Liver (tissue), 9 donors: Measurements from ENCODE around the gene PDK3. TPM values are rescaled to one million over a fixed set of nuclear protein-coding genes. Genes with fewer than 3 reads are reported as not detected.

ENCODE experiments used
- DNase-seq: peaks from one replicate; pipeline ENCODE4 v3.0.0-alpha.2; 2017; ENCODE audit warnings: low spot score
- H3K27ac ChIP-seq, 2 donors: one replicate each; pipeline ENCODE4 v1.7.0; 2013; ENCODE audit warnings: inconsistent platforms in 2 of 2, low read length in 2 of 2, control low read depth in 1 of 2, low read depth in 1 of 2, mild to moderate bottlenecking in 1 of 2
- H3K27me3 ChIP-seq, 4 donors: one replicate each; pipeline versions ENCODE4 v1.6.1 to v1.7.0; 2013; ENCODE audit warnings: low read length in 3 of 4, inconsistent platforms in 1 of 4, mild to moderate bottlenecking in 1 of 4, moderate library complexity in 1 of 4; ENCODE audit not compliant: control insufficient read depth in 4 of 4, insufficient read depth in 4 of 4
- H3K36me3 ChIP-seq, 4 donors: one replicate each; pipeline versions ENCODE4 v1.6.1 to v1.7.0; 2013; ENCODE audit warnings: low read length in 3 of 4, mild to moderate bottlenecking in 3 of 4, low read depth in 1 of 4, moderate library complexity in 1 of 4; ENCODE audit not compliant: control insufficient read depth in 4 of 4, insufficient read depth in 3 of 4
- H3K4me1 ChIP-seq, 4 donors: one replicate each; pipeline versions ENCODE4 v1.6.1 to v1.7.0; 2013; ENCODE audit warnings: low read length in 3 of 4, mild to moderate bottlenecking in 3 of 4, moderate library complexity in 1 of 4; ENCODE audit not compliant: control insufficient read depth in 4 of 4, insufficient read depth in 4 of 4
- H3K4me3 ChIP-seq, 3 donors: one replicate each; pipeline versions ENCODE4 v1.6.1 to v1.7.0; 2013; ENCODE audit warnings: low read length in 3 of 3, control low read depth in 1 of 3, low read depth in 1 of 3, mild to moderate bottlenecking in 1 of 3
- H3K9ac ChIP-seq, 2 donors: one replicate each; pipeline ENCODE4 v1.7.0; 2013; ENCODE audit warnings: low read length in 2 of 2, mild to moderate bottlenecking in 2 of 2, moderate library complexity in 2 of 2, control low read depth in 1 of 2, low read depth in 1 of 2
- H3K9me3 ChIP-seq, 4 donors: one replicate each; pipeline versions ENCODE4 v1.6.1 to v1.7.0; 2013; ENCODE audit warnings: low read length in 3 of 4; ENCODE audit not compliant: control insufficient read depth in 4 of 4
- ATF3 ChIP-seq: IDR thresholded peaks from 2 replicates; pipeline ENCODE4 v1.6.1; 2016; ENCODE audit warnings: antibody characterized with exemption
- CTCF ChIP-seq: fragments of 150-350 bp; IDR thresholded peaks from 2 replicates; pipeline ENCODE4 v1.5.1; 2017; ENCODE audit warnings: improper control_type of control experiment, low read depth, low read length; ENCODE audit not compliant: missing input control
- EGR1 ChIP-seq, 2 donors: IDR thresholded peaks; 2 replicates each; pipeline ENCODE4 v1.6.1; 2016 to 2018; ENCODE audit warnings: antibody characterized with exemption in 2 of 2, low read depth in 2 of 2
- FOXA1 ChIP-seq: IDR thresholded peaks from 2 replicates; pipeline ENCODE4 v1.6.1; 2016; ENCODE audit warnings: antibody characterized with exemption
- FOXA2 ChIP-seq: IDR thresholded peaks from 2 replicates; pipeline ENCODE4 v1.6.1; 2016; ENCODE audit warnings: antibody characterized with exemption
- GABPA ChIP-seq, 2 donors: IDR thresholded peaks in 1 of 2; conservative IDR thresholded peaks in 1 of 2; 2 replicates each; pipeline ENCODE4 v1.6.1; 2016; ENCODE audit warnings: antibody characterized with exemption in 2 of 2, mild to moderate bottlenecking in 1 of 2, moderate library complexity in 1 of 2
- HNF4A ChIP-seq, 2 donors: conservative IDR thresholded peaks; 2 replicates each; pipeline ENCODE4 v1.6.1; 2016; ENCODE audit warnings: antibody characterized with exemption in 2 of 2, mild to moderate bottlenecking in 2 of 2
- HNF4G ChIP-seq: IDR thresholded peaks from 2 replicates; pipeline ENCODE4 v1.6.1; 2016; ENCODE audit warnings: antibody characterized with exemption
- JUND ChIP-seq, 2 donors: IDR thresholded peaks; 2 replicates each; pipeline ENCODE4 v1.6.1; 2016; ENCODE audit warnings: antibody characterized with exemption in 2 of 2
- MAX ChIP-seq: IDR thresholded peaks from 2 replicates; pipeline ENCODE4 v1.6.1; 2016; ENCODE audit warnings: antibody characterized with exemption
- NR2F2 ChIP-seq: IDR thresholded peaks from 2 replicates; pipeline ENCODE4 v1.6.1; 2016; ENCODE audit warnings: antibody characterized with exemption
- REST ChIP-seq: IDR thresholded peaks from 2 replicates; pipeline ENCODE4 v1.6.1; 2016; ENCODE audit warnings: antibody characterized with exemption, mild to moderate bottlenecking
- RXRA ChIP-seq, 2 donors: IDR thresholded peaks; 2 replicates each; pipeline ENCODE4 v1.6.1; 2017 to 2018; ENCODE audit warnings: antibody characterized with exemption in 2 of 2, mild to moderate bottlenecking in 1 of 2
- SP1 ChIP-seq: IDR thresholded peaks from 2 replicates; pipeline ENCODE4 v1.6.1; 2018; ENCODE audit warnings: antibody characterized with exemption, mild to moderate bottlenecking
- TAF1 ChIP-seq: conservative IDR thresholded peaks from 2 replicates; pipeline ENCODE4 v1.6.1; 2016; ENCODE audit warnings: antibody characterized with exemption, mild to moderate bottlenecking
- YY1 ChIP-seq: IDR thresholded peaks from 2 replicates; pipeline ENCODE4 v1.6.1; 2016; ENCODE audit warnings: antibody characterized with exemption, mild to moderate bottlenecking
- ZBTB33 ChIP-seq: IDR thresholded peaks from 2 replicates; pipeline ENCODE4 v1.6.1; 2016; ENCODE audit warnings: antibody characterized with exemption
- WGBS: extraction: QIAGEN DNeasy Blood & Tissue Kit; methylation state at CpG from one replicate; pipeline ENCODE4 v1.1.7; 2013; 5-methylcytosine and 5-hydroxymethylcytosine counted together
- polyA plus RNA-seq, 2 donors: library from polyadenylated mRNA; stranded (reverse) in 1 of 2; unstranded in 1 of 2; fragments of 200-250 nt in 1 of 2; fragments of >200 nt in 1 of 2; fragmentation: Nextera tagmentation in 1 of 2; extraction: Ambion mirVana in 1 of 2; gene quantifications; one replicate each; pipeline versions ENCODE4 v1.2.1 to v1.2.3, GENCODE V29; 2013 to 2015
- total RNA-seq, 2 donors: library from RNA; depleted of rRNA; stranded (reverse); fragments of >200 nt; gene quantifications; one replicate each; pipeline ENCODE4 v1.2.3, GENCODE V29; 2014
- donor health status: healthy.
- donor health status: healthy.
- donor health status: healthy.
- donor health status: healthy.
- donor health status: healthy.

PDK3 gene
- total and polyA plus RNA-seq, 4 donors, result 6.0 to 14.0 (median 13.5) TPM

GRCh38 chrX:24563291-24564010 is 98.4 kb downstream of the PDK3 start:
- WGBS, result 95% methylated on average over 19 of the region's 19 CpGs
- no peak for DNase-seq
- Histone ChIP-seq H3K36me3 (no peaks in the 10 kb centered on the region), H3K9ac (no peak overlapping the region), H3K4me1 (no peaks in the 10 kb centered on the region), H3K27me3 (no peaks in the 10 kb centered on the region), H3K27ac (no peak overlapping the region), H3K4me3 (no peak overlapping the region), H3K9me3 (no peaks in the 10 kb centered on the region)
- TF ChIP-seq YY1 (no peak), FOXA1 (no peak)

- Histone ChIP-seq H3K9me3 (no peaks in the 10 kb centered on the region), H3K9ac (no peak overlapping the region), H3K4me3 (no peak overlapping the region), H3K4me1 (no peaks in the 10 kb centered on the region), H3K27ac (no peak overlapping the region), H3K27me3 (no peaks in the 10 kb centered on the region), H3K36me3 (no peaks in the 10 kb centered on the region)
- WGBS, result 77% methylated on average over 3 of the region's 3 CpGs
- TF ChIP-seq REST (no peak), TAF1 (no peak), HNF4A (conservative IDR thresholded peaks at IDR 0.05) (no peak), NR2F2 (no peak), YY1 (no peak), EGR1 (IDR thresholded peaks at IDR 0.05; ENCODE audit: low read depth in 2 of 2) (no peak), JUND (IDR thresholded peaks at IDR 0.05) (no peak), RXRA (IDR thresholded peaks at IDR 0.05) (no peak), FOXA2 (no peak), ATF3 (no peak)
- no peak for DNase-seq
Measured at GRCh38 chrX:24566240-24566639, 101.2 kb downstream of the PDK3 start.

GRCh38 chrX:24567169-24567568 is 102.1 kb downstream of the PDK3 start:
- H3K9ac ChIP-seq, result no peak overlapping the region
- H3K27me3 ChIP-seq, result no peaks in the 10 kb centered on the region
- no peak for TF ChIP-seq YY1
- TF ChIP-seq TAF1, result no peak
- no peak for TF ChIP-seq CTCF
- no peak for TF ChIP-seq FOXA2
- TF ChIP-seq FOXA1, result no peak
- no peak for TF ChIP-seq MAX
- TF ChIP-seq ZBTB33, result no peak
- TF ChIP-seq ATF3, result no peak
- TF ChIP-seq HNF4G, result no peak
- TF ChIP-seq NR2F2, result no peak
- TF ChIP-seq EGR1 (IDR thresholded peaks at IDR 0.05; ENCODE audit: low read depth in 2 of 2), result no peak
- no peak for TF ChIP-seq RXRA (IDR thresholded peaks at IDR 0.05)
- no peak for TF ChIP-seq GABPA (IDR thresholded peaks at IDR 0.05 in 1 of 2, conservative IDR thresholded peaks at IDR 0.05 in 1 of 2)
- TF ChIP-seq SP1, result no peak
- 94% methylated on average over 4 of the region's 4 CpGs for WGBS
- no peak overlapping the region for H3K4me3 ChIP-seq
- no peak overlapping the region for H3K27ac ChIP-seq
- no peaks in the 10 kb centered on the region for H3K4me1 ChIP-seq
- no peaks in the 10 kb centered on the region for H3K36me3 ChIP-seq
- H3K9me3 ChIP-seq, result no peaks in the 10 kb centered on the region
- DNase-seq, result no peak
